GM12874 (cell line): ENCODE measurements around the gene DCUN1D2.

ENCODE experiments used
- CTCF ChIP-seq: IDR thresholded peaks from 2 replicates; pipeline ENCODE4 v1.5.1; 2011; ENCODE audit warnings: low read depth, mild to moderate bottlenecking, control low read depth, low read length, moderate library complexity; ENCODE audit not compliant: insufficient read depth

The DCUN1D2 gene

GRCh38 chr13:113513761-113514160, 23.2 kb upstream of the DCUN1D2 start:
- TF ChIP-seq CTCF = no peak

- TF ChIP-seq CTCF = no peak
Measured at GRCh38 chr13:113511361-113511760, 20.9 kb upstream of the DCUN1D2 start.

GRCh38 chr13:113510871-113511270, 20.4 kb upstream of the DCUN1D2 start:
- no peak for TF ChIP-seq CTCF

- TF ChIP-seq CTCF = no peak
Measured at GRCh38 chr13:113509989-113510388, 19.5 kb upstream of the DCUN1D2 start.

- no peak for TF ChIP-seq CTCF
Measured at GRCh38 chr13:113508521-113509254, 18.2 kb upstream of the DCUN1D2 start.

GRCh38 chr13:113507505-113508345, 17.2 kb upstream of the DCUN1D2 start:
- no peak for TF ChIP-seq CTCF

GRCh38 chr13:113506871-113507388, 16.4 kb upstream of the DCUN1D2 start:
- no peak for TF ChIP-seq CTCF
